HepG2 (cell line): ENCODE results near the gene SOX9. TPM values are rescaled to one million over a fixed set of nuclear protein-coding genes. Genes with fewer than 3 reads are reported as not detected.

Source experiments
- ATF7 ChIP-seq, 2 experiments: fragments of 450-650 bp in 1 of 2; sonication (generic) in 1 of 2; formaldehyde crosslinking in 1 of 2; IDR thresholded peaks; 2 replicates each; pipeline versions ENCODE4 v1.4.0 to v1.6.1; 2016 to 2020; ENCODE audit warnings: antibody characterized with exemption in 1 of 2, mild to moderate bottlenecking in 1 of 2, missing genetic modification reagents in 1 of 2
- CENPX ChIP-seq: sonication (generic); formaldehyde crosslinking; IDR thresholded peaks from 2 replicates; pipeline ENCODE4 v1.9.0; 2021; ENCODE audit warnings: mild to moderate bottlenecking, missing genetic modification reagents, moderate library complexity
- DBP ChIP-seq: sonication (generic); formaldehyde crosslinking; IDR thresholded peaks from 2 replicates; pipeline ENCODE4 v1.4.0; 2020; ENCODE audit warnings: missing genetic modification reagents; ENCODE audit errors: not compliant biosample characterization
- DNMT1 ChIP-seq: sonication (generic); formaldehyde crosslinking; IDR thresholded peaks from 2 replicates; pipeline ENCODE4 v1.5.1; 2020; ENCODE audit warnings: mild to moderate bottlenecking, missing genetic modification reagents
- ESRRA ChIP-seq: sonication (generic); formaldehyde crosslinking; IDR thresholded peaks from 2 replicates; pipeline ENCODE4 v1.5.1; 2020; ENCODE audit warnings: mild to moderate bottlenecking, low read depth, missing genetic modification reagents
- FOXK1 ChIP-seq: sonication (generic); formaldehyde crosslinking; IDR thresholded peaks from 2 replicates; pipeline ENCODE4 v1.4.0; 2020; ENCODE audit warnings: low read depth, missing genetic modification reagents, borderline replicate concordance
- HDAC1 ChIP-seq: sonication (generic); formaldehyde crosslinking; IDR thresholded peaks from 2 replicates; pipeline ENCODE4 v1.5.1; 2020; ENCODE audit warnings: mild to moderate bottlenecking, missing genetic modification reagents
- HNF4G ChIP-seq, 2 experiments: sonication (generic) in 1 of 2; formaldehyde crosslinking in 1 of 2; IDR thresholded peaks; 2 replicates each; pipeline versions ENCODE4 v1.4.0 to v1.6.1; 2011 to 2020; ENCODE audit warnings: borderline replicate concordance in 2 of 2, low read depth in 2 of 2, mild to moderate bottlenecking in 2 of 2, low read length in 1 of 2, missing genetic modification reagents in 1 of 2, moderate library complexity in 1 of 2
- HOXA3 ChIP-seq: sonication (generic); formaldehyde crosslinking; IDR thresholded peaks from 2 replicates; pipeline ENCODE4 v1.5.0; 2020; ENCODE audit warnings: missing genetic modification reagents
- JARID2 ChIP-seq: sonication (generic); formaldehyde crosslinking; IDR thresholded peaks from 2 replicates; pipeline ENCODE4 v1.8.1; 2023; ENCODE audit warnings: missing genetic modification reagents, inconsistent platforms; ENCODE audit not compliant: insufficient replicate concordance
- JUNB ChIP-seq: sonication (generic); formaldehyde crosslinking; IDR thresholded peaks from 2 replicates; pipeline ENCODE4 v1.8.0; 2022; ENCODE audit warnings: missing genetic modification reagents, mild to moderate bottlenecking, borderline replicate concordance
- MIXL1 ChIP-seq: IDR thresholded peaks from 2 replicates; pipeline ENCODE4 v1.6.1; 2016
- NONO ChIP-seq, 2 experiments: fragments of 450-650 bp in 1 of 2; sonication (generic) in 1 of 2; formaldehyde crosslinking in 1 of 2; IDR thresholded peaks in 1 of 2; conservative IDR thresholded peaks in 1 of 2; 2 replicates each; pipeline versions ENCODE4 v1.6.1 to v1.8.0; 2017 to 2022; ENCODE audit warnings: mild to moderate bottlenecking in 1 of 2, missing genetic modification reagents in 1 of 2, moderate library complexity in 1 of 2
- POLR2AphosphoS5 ChIP-seq: IDR thresholded peaks from 2 replicates; pipeline ENCODE4 v1.6.1; 2012; ENCODE audit warnings: low read depth, low read length
- RARG ChIP-seq: sonication (generic); formaldehyde crosslinking; IDR thresholded peaks from 2 replicates; pipeline ENCODE4 v1.4.0; 2020; ENCODE audit warnings: low read depth, mild to moderate bottlenecking, missing genetic modification reagents
- SIX4 ChIP-seq: sonication (generic); formaldehyde crosslinking; IDR thresholded peaks from 2 replicates; pipeline ENCODE4 v1.4.0; 2020; ENCODE audit warnings: missing genetic modification reagents
- SOX13 ChIP-seq, 3 experiments: fragments of 450-650 bp in 1 of 3; sonication (generic) in 1 of 3; formaldehyde crosslinking in 1 of 3; IDR thresholded peaks in 2 of 3; conservative IDR thresholded peaks in 1 of 3; 2 replicates each; pipeline versions ENCODE4 v1.5.0 to v1.6.1; 2016 to 2020; ENCODE audit warnings: antibody characterized with exemption in 1 of 3, mild to moderate bottlenecking in 1 of 3, missing compliant biosample characterization in 1 of 3, missing genetic modification reagents in 1 of 3, moderate library complexity in 1 of 3
- THAP9 ChIP-seq: sonication (generic); formaldehyde crosslinking; IDR thresholded peaks from 2 replicates; pipeline ENCODE4; 2020; ENCODE audit warnings: missing genetic modification reagents, mild to moderate bottlenecking, borderline replicate concordance
- ZFP1 ChIP-seq: IDR thresholded peaks from 2 replicates; pipeline ENCODE4 v1.6.1; 2016
- ZFP37 ChIP-seq: sonication (generic); formaldehyde crosslinking; IDR thresholded peaks from 2 replicates; pipeline ENCODE4 v1.4.0; 2020; ENCODE audit warnings: missing genetic modification reagents, borderline replicate concordance
- ZNF10 ChIP-seq: sonication (generic); formaldehyde crosslinking; IDR thresholded peaks from 2 replicates; pipeline ENCODE4 v1.4.0; 2020; ENCODE audit warnings: mild to moderate bottlenecking, low read depth, missing genetic modification reagents, borderline replicate concordance
- ZNF138 ChIP-seq: sonication (generic); formaldehyde crosslinking; IDR thresholded peaks from 2 replicates; pipeline ENCODE4 v1.5.0; 2020; ENCODE audit warnings: mild to moderate bottlenecking, low read depth, missing genetic modification reagents
- ZNF18 ChIP-seq: sonication (generic); formaldehyde crosslinking; IDR thresholded peaks from 2 replicates; pipeline ENCODE4 v1.8.0; 2022; ENCODE audit warnings: mild to moderate bottlenecking, missing genetic modification reagents; ENCODE audit not compliant: insufficient replicate concordance
- ZNF670 ChIP-seq: sonication (generic); formaldehyde crosslinking; IDR thresholded peaks from 2 replicates; pipeline ENCODE4 v1.8.0; 2022; ENCODE audit warnings: mild to moderate bottlenecking, missing genetic modification reagents, borderline replicate concordance
- ZNF878 ChIP-seq: sonication (generic); formaldehyde crosslinking; IDR thresholded peaks from 2 replicates; pipeline ENCODE4 v1.8.1; 2023; ENCODE audit warnings: mild to moderate bottlenecking, missing genetic modification reagents, moderate library complexity
- polyA plus RNA-seq, 8 experiments: library from polyadenylated mRNA; depleted of rRNA in 3 of 8; stranded (reverse) in 7 of 8; unstranded in 1 of 8; fragments of >200 nt; fragmentation: Illumina TruSeq in 4 of 8; extraction: Trizol in 4 of 8; gene quantifications; 2 replicates each; pipeline versions ENCODE4 v1.2.1 to v1.2.3, GENCODE V29; 2011 to 2016; ENCODE audit warnings: low read depth in 4 of 8, missing spikeins in 1 of 8, mixed read lengths in 1 of 8; ENCODE audit not compliant: insufficient read depth in 1 of 8
- total RNA-seq, 5 experiments: library from RNA; depleted of rRNA; stranded (reverse); fragments of >200 nt; fragmentation: Illumina TruSeq; extraction: Trizol; gene quantifications; 2 replicates each; pipeline ENCODE4 v1.2.3, GENCODE V29; 2016; ENCODE audit warnings: low read depth in 1 of 5

Gene SOX9
- total and polyA plus RNA-seq, 2 of the 13 experiments (the other 11 are each of a cell fraction or from before 2014, with no cell fraction given) = 16.1 to 27.6 TPM

- TF ChIP-seq SOX13 (IDR thresholded peaks at IDR 0.05) (0 out of 2 replicates have a peak, but pooled peaks have one; percentile 25), SOX13 (CRISPR knock-in tag; conservative IDR thresholded peaks at IDR 0.05 in 1 of 2, IDR thresholded peaks at IDR 0.05 in 1 of 2) (peak in 1 of 2 experiments; percentile 52; a peak in 2 of 4 replicates), FOXK1 (CRISPR knock-in tag) (no peak), DNMT1 (CRISPR knock-in tag) (no peak), DBP (CRISPR knock-in tag) (no peak), ZNF18 (no peak), NONO (IDR thresholded peaks at IDR 0.05) (no peak), NONO (CRISPR knock-in tag; conservative IDR thresholded peaks at IDR 0.05) (no peak), ATF7 (IDR thresholded peaks at IDR 0.05) (no peak), ATF7 (CRISPR knock-in tag; IDR thresholded peaks at IDR 0.05) (no peak), ZNF10 (no peak), JUNB (no peak), SIX4 (CRISPR knock-in tag) (no peak), ZNF670 (CRISPR knock-in tag) (no peak), THAP9 (CRISPR knock-in tag) (no peak), ZNF878 (CRISPR knock-in tag) (no peak), CENPX (CRISPR knock-in tag) (no peak), ZFP37 (CRISPR knock-in tag) (no peak), ZNF138 (CRISPR knock-in tag) (no peak), JARID2 (CRISPR knock-in tag) (no peak), POLR2AphosphoS5 (peak; percentile 66), RARG (no peak), HNF4G (IDR thresholded peaks at IDR 0.05; ENCODE audit: borderline replicate concordance, low read depth, low read length) (no peak; the same call in 1 of the 2 replicates), HNF4G (CRISPR knock-in tag; IDR thresholded peaks at IDR 0.05; ENCODE audit: borderline replicate concordance, low read depth) (no peak), MIXL1 (CRISPR knock-in tag) (no peak; the same call in 1 of the 2 replicates), ZFP1 (CRISPR knock-in tag) (no peak), HOXA3 (CRISPR knock-in tag) (peak; percentile 32; the same call in 1 of the 2 replicates), ESRRA (CRISPR knock-in tag) (no peak), HDAC1 (CRISPR knock-in tag) (peak; percentile 28; the same call in 1 of the 2 replicates)
Observed at GRCh38 chr17:72125226-72125651, 4.4 kb downstream of the SOX9 start (continued).
